GM21528 (cell line): ENCODE results near the gene CROCC.
"Not testable (repeated sequence)": the region's sequence is repeated elsewhere in the genome, so short reads cannot be mapped to it uniquely, and the experiment has no call there.

Source experiments
- ATAC-seq: cut with Tn5 transposase; IDR thresholded peaks from one replicate; pipeline ENCODE4 v1.9.1; 2021; ENCODE audit warnings: mild to moderate bottlenecking, moderate library complexity; ENCODE audit not compliant: unreplicated experiment, low FRiP score

The CROCC gene

GRCh38 chr1:16895598-16896315 lies 26.0 kb upstream of the CROCC start, which contains the start of gene RNU1-2:
Gene RNU1-2, plus strand, starts transcription at chr1:16895980.
- peak; percentile 98 for ATAC-seq

DNA sequence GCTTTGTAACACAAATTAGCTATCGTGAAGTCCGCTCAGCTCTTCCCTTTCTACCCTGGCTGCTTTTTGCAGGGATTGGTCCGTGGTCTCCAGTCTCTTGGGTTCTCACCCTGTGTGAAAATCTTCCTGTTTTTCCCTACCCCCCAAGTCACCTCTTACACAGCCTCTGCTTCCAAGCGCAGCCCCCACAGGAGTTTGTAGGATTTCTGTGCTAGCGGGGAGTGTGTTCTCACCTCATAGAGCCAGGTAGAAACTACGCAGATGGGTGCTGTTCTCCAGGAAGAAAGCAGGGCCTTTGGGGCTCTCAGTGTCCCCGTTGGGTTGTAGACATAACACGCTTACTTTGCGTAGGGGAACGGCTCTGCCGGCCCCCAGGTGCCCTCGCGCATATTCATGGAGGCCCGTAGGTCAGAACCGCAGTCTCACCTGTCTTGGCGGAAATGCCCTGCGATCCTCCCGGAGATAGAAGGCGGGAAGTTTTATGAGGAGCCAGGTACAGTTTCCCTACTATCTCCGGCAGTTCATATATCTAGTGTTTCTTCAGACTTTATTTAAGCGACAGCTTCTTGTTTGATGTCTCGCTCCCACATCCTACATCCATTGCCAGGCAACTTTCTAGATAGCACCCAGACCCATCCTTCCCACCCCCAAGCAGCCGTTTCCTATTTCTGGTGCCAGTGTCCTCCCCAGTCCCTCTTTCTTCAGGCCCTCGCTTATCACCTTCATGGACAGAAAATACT lies 25.2 kb upstream of the CROCC start:
- peak; percentile 5 for ATAC-seq

GRCh38 chr1:16897653-16898052 lies 24.1 kb upstream of the CROCC start:
- ATAC-seq = not testable (repeated sequence)

GRCh38 chr1:16898298-16898697 lies 23.4 kb upstream of the CROCC start:
- ATAC-seq = not testable (repeated sequence)

- ATAC-seq = not testable (repeated sequence)
These were observed 22.7 kb upstream of the CROCC start for GRCh38 chr1:16899020-16899419.

DNA sequence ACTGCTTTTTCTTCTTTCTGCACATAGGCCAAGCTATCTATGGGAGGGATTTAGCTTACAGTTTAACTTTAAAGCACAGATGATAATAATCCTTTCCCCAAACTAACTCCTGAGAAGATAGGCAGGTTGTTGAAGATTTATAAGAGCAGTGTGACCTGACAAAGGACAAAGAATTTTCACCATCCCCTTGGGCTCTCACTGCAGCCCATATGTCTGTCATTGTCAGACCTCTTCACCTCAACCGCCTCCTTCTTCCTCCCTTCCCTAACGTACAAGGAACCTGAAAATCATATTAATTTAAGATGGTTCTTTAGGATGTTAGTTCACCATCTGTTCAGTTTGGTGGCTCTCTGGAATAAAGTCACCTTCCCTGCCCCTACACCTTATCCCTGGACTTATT lies 21.0 kb upstream of the CROCC start:
- ATAC-seq = no peak

- not testable (repeated sequence) for ATAC-seq
These were observed 20.4 kb upstream of the CROCC start for GRCh38 chr1:16901371-16901770.

- ATAC-seq = no peak
These were observed 18.7 kb upstream of the CROCC start for GRCh38 chr1:16903054-16903453.

GRCh38 chr1:16903458-16903796 lies 18.3 kb upstream of the CROCC start:
- ATAC-seq = no peak

DNA sequence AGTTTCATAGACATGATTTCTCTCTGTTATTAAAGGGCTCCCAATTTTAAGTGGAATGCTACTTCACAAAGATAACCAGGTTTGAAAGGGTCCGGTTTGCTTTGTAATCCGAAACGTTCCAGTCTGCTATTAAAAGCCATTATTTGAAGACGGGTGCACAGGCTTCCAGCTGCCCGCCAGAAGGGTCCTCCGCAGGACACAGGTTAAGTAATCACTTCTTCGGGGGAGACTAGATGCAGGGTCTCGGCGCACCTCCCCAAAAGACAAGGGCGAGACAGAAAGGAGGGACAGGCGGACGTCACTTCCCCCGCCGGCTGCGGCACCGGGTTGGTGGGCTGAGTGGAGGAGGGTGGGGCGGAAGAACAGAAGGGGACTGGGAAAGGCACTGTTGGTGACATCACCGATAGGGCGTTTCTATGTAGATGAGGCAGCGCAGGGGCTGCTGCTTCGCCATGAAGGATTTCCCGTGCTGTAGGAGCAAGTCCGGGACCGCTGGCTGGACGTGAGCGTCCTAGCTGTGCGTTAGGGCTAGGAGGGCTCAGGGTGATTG lies 17.1 kb upstream of the CROCC start:
- ATAC-seq = peak; percentile 90

- ATAC-seq = peak; percentile 79
These were observed 16.4 kb upstream of the CROCC start for GRCh38 chr1:16905110-16905867.

DNA sequence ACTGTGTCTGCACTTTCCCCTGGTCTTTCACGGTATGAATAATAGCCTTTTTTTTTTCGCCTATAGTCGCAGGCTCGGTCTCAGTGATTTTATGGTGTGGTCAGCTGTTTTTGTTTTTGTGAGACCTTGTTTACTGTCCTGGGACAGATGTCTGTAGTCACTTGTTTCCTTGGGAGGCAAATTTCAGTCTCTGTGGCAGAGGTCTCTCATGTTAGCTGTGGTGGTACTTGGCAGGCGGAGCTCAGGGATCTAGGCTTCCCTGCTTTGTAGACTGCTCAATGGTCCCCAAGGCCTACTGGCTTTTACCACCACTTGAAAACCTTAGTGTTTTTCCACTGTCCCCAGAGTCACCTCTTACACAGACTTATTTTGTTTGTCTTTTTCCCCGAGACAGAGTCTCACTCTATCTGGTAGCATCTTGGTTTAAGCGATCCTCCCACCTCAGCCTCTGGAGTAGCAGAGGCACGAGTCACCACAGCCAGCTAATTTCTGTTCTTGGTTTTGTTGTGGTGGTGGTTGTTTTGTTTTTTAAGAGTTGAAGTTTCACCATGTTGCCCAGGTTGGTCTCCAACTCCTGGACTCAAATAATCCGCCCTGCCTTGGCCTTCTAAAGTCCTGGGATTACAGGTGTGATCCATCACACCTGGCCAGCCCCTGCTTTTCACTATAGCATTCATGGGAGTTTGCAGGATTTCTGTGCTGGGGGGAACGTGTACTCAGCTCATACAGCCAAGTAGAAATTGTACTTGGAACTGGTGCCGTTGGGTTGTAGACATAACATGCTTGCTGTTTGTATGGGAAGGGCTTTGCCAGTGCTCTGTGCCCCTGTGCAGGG lies 15.6 kb upstream of the CROCC start:
- ATAC-seq = no peak

GRCh38 chr1:16906873-16907272 lies 14.9 kb upstream of the CROCC start:
- no peak for ATAC-seq

- ATAC-seq = no peak
These were observed 13.6 kb upstream of the CROCC start for GRCh38 chr1:16907870-16908758.

DNA sequence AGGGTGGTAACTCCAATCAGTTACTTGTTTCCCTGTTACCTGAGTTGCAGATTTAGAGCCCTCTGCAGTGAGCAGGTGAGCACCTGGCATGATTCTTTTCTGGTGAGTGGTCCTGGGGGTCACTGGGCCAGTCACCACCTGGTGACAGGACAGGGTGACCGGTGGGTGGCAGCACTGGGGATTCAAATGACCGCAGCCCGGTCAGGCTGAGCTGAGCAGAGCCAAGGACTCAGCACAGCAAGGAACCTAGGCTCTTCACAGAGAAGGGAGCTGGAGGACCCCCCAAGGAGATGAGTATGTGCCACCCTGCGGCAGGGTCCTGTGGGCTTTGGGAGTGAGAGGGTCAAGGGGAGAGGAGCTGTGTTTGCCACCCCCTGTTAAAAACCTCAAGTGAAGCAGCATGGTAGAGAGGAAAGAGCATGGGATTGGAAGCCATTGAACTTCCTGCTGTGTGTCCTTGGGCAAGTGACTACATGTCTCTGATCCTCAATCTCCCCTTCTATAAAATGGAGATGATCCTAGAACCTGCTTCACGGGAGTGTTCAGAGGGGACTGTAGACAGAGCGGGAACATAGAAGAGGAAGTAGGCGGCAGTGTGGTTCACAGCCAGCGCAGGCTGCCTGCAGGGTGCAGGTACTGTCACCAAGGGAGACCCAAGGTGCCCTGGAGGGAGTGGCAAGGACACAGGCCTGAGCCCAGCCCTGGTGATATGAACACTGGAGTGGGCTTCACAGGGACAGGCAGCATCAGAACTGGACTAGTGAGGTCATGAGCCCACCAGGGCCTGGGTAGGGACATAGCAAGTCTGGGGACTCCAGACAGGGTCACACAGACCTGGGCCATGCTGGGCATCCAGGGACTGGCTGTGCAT lies 9.6 kb upstream of the CROCC start:
- not testable (repeated sequence) for ATAC-seq

DNA sequence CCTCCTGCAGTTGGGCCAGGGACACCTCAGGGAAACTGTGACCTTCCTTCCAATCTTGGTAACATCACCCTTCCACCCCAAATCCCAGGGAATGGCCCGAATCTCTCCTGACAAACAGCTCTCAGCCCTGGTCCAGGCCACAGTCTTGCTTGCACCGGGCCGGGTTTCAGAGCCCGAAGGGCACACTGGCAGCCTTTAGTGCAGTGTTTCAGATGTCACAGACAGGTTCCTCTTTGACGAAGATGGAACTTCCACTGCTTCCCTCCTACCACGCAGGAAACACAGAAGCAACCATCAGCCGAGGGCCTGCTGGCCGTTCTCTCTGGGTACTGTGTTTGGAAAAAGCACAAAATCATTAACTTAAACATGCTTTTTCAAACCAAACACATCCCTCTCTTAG lies 9.0 kb upstream of the CROCC start:
- not testable (repeated sequence) for ATAC-seq

GRCh38 chr1:16913181-16913832 lies 8.4 kb upstream of the CROCC start:
- peak; percentile 3 for ATAC-seq
